CD4-positive, alpha-beta T cell (primary cell): ENCODE data around the gene GDA. TPM values are rescaled to one million over a fixed set of nuclear protein-coding genes. Genes with fewer than 3 reads are reported as not detected.

Experiments used
- ATAC-seq: fragments of 200-7000 bp; cut with Tn5 transposase; one replicate; pipeline ENCODE4 v1.10.0; 2022; ENCODE audit warnings: mild to moderate bottlenecking; ENCODE audit not compliant: poor library complexity
- CTCF ChIA-PET: fragments of 350-600 bp; sonication (Branson Sonifier 250); formaldehyde crosslinking; loops from one replicate; lab custom pipeline; 2021; ENCODE audit warnings: antibody characterized with exemption, inconsistent platforms; lab: Charles Lee
- POLR2A ChIA-PET: fragments of 350-600 bp; sonication (Branson Sonifier 250); formaldehyde crosslinking; loops from one replicate; lab custom pipeline; 2021; ENCODE audit warnings: antibody characterized with exemption, inconsistent platforms; lab: Charles Lee
- DNase-seq, 14 experiments: peaks; one replicate each; pipeline ENCODE4 v3.0.0-alpha.2; 2013 to 2020; ENCODE audit warnings: mixed read lengths in 2 of 14
- H3K27ac ChIP-seq, 2 donors: one replicate each; pipeline versions ENCODE4 v1.5.1 to v1.7.0; 2013; ENCODE audit warnings: low read length in 2 of 2, low read depth in 1 of 2, mild to moderate bottlenecking in 1 of 2
- H3K27me3 ChIP-seq, 2 experiments: 1 replicate in 1 of 2; 2 replicates in 1 of 2; pipeline versions ENCODE4 v1.6.1 to v1.7.0; 2013; ENCODE audit warnings: low read length in 2 of 2, control low read depth in 1 of 2, mild to moderate bottlenecking in 1 of 2, moderate library complexity in 1 of 2; ENCODE audit not compliant: insufficient read depth in 2 of 2, control insufficient read depth in 1 of 2
- H3K36me3 ChIP-seq: one replicate; pipeline ENCODE4 v1.6.1; 2013; ENCODE audit warnings: low read length, control low read depth; ENCODE audit not compliant: insufficient read depth
- H3K4me1 ChIP-seq: one replicate; pipeline ENCODE4 v1.6.1; 2013; ENCODE audit warnings: low read length, control low read depth; ENCODE audit not compliant: insufficient read depth
- H3K4me3 ChIP-seq: one replicate; pipeline ENCODE4 v1.5.1; 2013; ENCODE audit warnings: mild to moderate bottlenecking, low read length, moderate library complexity
- H3K9me3 ChIP-seq, 2 experiments: 1 replicate in 1 of 2; 2 replicates in 1 of 2; pipeline versions ENCODE4 v1.6.1 to v1.7.0; 2013; ENCODE audit warnings: low read length in 2 of 2, mild to moderate bottlenecking in 2 of 2, control low read depth in 1 of 2, moderate library complexity in 1 of 2; ENCODE audit not compliant: control insufficient read depth in 1 of 2, insufficient read depth in 1 of 2
- H3K27ac Mint-ChIP-seq: one replicate; pipeline ENCODE4 v1.8.0; 2020; ENCODE audit warnings: mixed read lengths
- H3K27me3 Mint-ChIP-seq: one replicate; pipeline ENCODE4 v1.8.0; 2021; ENCODE audit warnings: mixed read lengths
- H3K36me3 Mint-ChIP-seq: one replicate; pipeline ENCODE4 v1.8.0; 2021; ENCODE audit warnings: low read depth, mixed read lengths
- H3K4me1 Mint-ChIP-seq: one replicate; pipeline ENCODE4 v1.8.0; 2021; ENCODE audit warnings: low read depth, mixed read lengths
- H3K4me3 Mint-ChIP-seq: one replicate; pipeline ENCODE4 v1.8.0; 2020; ENCODE audit warnings: mild to moderate bottlenecking, mixed read lengths
- H3K9me3 Mint-ChIP-seq: one replicate; pipeline ENCODE4 v1.8.0; 2020; ENCODE audit warnings: mixed read lengths
- CTCF ChIP-seq: fragments of 200-600 bp; IDR thresholded peaks from one replicate; pipeline ENCODE4 v1.8.0; 2022; ENCODE audit warnings: antibody characterized with exemption, mild to moderate bottlenecking
- intact Hi-C, 2 experiments: fragments of 100-400 bp; cut with DNase I in 1 of 2; cut with micrococcal nuclease in 1 of 2; formaldehyde crosslinking; loops; one replicate each; pipeline versions ENCODE4 v1.15.1 to v1.9.0; 2023 to 2025; cut with DNase I, micrococcal nuclease
- total RNA-seq, 174 experiments: library from RNA in 2 of 174; stranded (reverse) in 2 of 174; gene quantifications; one replicate each; pipeline ENCODE4 v1.2.3 and lab custom pipeline; 2021 to 2026

The GDA gene
- total RNA-seq, 2 experiments from 2014 or later = not detected

DNA sequence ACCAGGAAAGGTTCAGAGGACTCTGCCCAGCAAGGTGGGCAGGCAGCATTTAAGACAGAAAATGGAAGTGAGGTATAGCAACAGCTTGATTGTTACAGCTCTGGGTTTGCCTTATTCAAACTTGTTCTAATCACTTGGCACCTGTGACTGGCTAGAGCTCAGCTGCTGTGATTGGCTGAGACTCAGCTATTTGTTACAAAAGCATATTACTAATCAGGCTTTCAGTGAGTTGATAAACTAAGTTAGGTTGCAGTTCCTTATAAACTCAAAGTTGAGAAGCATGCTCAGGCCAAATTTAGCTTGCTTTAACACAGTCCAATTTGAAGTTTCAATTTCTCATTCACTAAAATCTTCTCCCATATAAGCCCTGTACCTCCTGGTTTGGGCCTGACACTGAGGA lies 56.3 kb downstream of the GDA start:
- H3K9me3 ChIP-seq = no peaks in the 10 kb centered on the region
- H3K4me3 ChIP-seq = no peak overlapping the region
- Mint-ChIP-seq H3K27me3 (no peaks in the 10 kb centered on the region), H3K4me1 (no peaks in the 10 kb centered on the region), H3K36me3 (no peaks in the 10 kb centered on the region), H3K27ac (no peak overlapping the region), H3K4me3 (no peak overlapping the region), H3K9me3 (no peaks in the 10 kb centered on the region)
- ChIA-PET CTCF (no interaction called here), POLR2A (no interaction called here)
- intact Hi-C loops = no loop called here
- H3K36me3 ChIP-seq = no peaks in the 10 kb centered on the region
- no peaks in the 10 kb centered on the region for H3K27me3 ChIP-seq
- no peaks in the 10 kb centered on the region for H3K4me1 ChIP-seq
- H3K27ac ChIP-seq = no peak overlapping the region
- no peak for ATAC-seq
- no peak for DNase-seq
- TF ChIP-seq CTCF = no peak

DNA sequence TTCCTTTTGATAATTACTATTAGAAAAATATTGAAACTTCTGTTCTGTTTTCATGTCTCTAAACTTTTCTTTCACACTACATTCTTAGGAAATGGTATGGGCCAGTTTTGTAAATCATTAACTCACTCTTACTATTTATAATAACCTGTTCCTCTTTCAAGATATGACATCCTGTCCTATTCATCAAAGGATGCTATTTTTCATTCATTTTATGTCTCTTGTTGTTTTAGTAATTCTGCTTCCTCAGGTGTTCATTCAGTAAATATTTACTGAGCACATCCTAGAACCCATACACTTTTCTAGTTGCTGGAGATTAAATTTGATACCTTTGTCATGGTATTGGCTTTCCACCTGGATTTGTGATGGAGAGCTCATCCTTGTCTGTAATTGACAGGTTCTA lies 58.0 kb downstream of the GDA start:
- no peak overlapping the region for H3K27ac Mint-ChIP-seq
- peaks cover 8% of the 10 kb centered on the region for H3K27me3 Mint-ChIP-seq
- Histone ChIP-seq H3K36me3 (no peaks in the 10 kb centered on the region), H3K4me3 (no peak overlapping the region), H3K4me1 (no peaks in the 10 kb centered on the region), H3K27me3 (peaks cover 0 to 9% of the 10 kb centered on the region in 2 experiments), H3K27ac (no peak overlapping the region), H3K9me3 (no peaks in the 10 kb centered on the region)
- ATAC-seq (no peak), DNase-seq (no peak)
- no peaks in the 10 kb centered on the region for H3K9me3 Mint-ChIP-seq
- intact Hi-C loops = no loop called here
- ChIA-PET CTCF (no interaction called here), POLR2A (no interaction called here)
- H3K36me3 Mint-ChIP-seq = no peaks in the 10 kb centered on the region
- no peaks in the 10 kb centered on the region for H3K4me1 Mint-ChIP-seq
- H3K4me3 Mint-ChIP-seq = no peak overlapping the region
- no peak for TF ChIP-seq CTCF

DNA sequence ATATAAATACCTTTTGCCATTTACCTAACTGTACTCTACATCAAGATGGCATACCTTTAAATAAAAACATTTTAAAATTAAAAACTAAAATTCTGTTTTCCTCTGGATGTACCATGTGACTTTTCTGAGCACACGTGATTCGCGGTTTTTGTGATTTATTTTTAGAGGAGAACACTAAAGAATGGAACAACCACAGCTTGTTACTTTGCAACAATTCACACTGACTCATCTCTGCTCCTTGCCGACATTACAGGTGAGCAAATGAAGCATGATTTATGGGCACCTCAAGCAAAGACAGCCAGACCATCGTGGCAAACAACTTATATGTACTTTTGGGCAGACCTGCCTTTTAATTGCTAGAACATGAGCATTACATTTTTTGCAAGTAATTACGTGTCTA lies 61.3 kb downstream of the GDA start:
- Histone ChIP-seq H3K27me3 (peaks cover 0 to 14% of the 10 kb centered on the region in 2 experiments), H3K27ac (no peak overlapping the region), H3K4me1 (no peaks in the 10 kb centered on the region), H3K9me3 (no peaks in the 10 kb centered on the region), H3K36me3 (no peaks in the 10 kb centered on the region), H3K4me3 (no peak overlapping the region)
- no peaks in the 10 kb centered on the region for H3K4me1 Mint-ChIP-seq
- no peak for DNase-seq
- ATAC-seq = no peak
- POLR2A ChIA-PET = no interaction called here
- no peak overlapping the region for H3K27ac Mint-ChIP-seq
- peaks cover 13% of the 10 kb centered on the region for H3K27me3 Mint-ChIP-seq
- CTCF ChIA-PET = no interaction called here
- no peak overlapping the region for H3K4me3 Mint-ChIP-seq
- no peaks in the 10 kb centered on the region for H3K36me3 Mint-ChIP-seq
- intact Hi-C loops = no loop called here
- no peaks in the 10 kb centered on the region for H3K9me3 Mint-ChIP-seq
- no peak for TF ChIP-seq CTCF
